ENCODE results near the gene PSMA3. TPM values are rescaled to one million over a fixed set of nuclear protein-coding genes. Genes with fewer than 3 reads are reported as not detected.

Gene PSMA3
- total and polyA plus RNA-seq, 9 of the 15 experiments (the other 6 are each of a cell fraction or from before 2014, with no cell fraction given) = 129 to 786 (median 319) TPM

DNA sequence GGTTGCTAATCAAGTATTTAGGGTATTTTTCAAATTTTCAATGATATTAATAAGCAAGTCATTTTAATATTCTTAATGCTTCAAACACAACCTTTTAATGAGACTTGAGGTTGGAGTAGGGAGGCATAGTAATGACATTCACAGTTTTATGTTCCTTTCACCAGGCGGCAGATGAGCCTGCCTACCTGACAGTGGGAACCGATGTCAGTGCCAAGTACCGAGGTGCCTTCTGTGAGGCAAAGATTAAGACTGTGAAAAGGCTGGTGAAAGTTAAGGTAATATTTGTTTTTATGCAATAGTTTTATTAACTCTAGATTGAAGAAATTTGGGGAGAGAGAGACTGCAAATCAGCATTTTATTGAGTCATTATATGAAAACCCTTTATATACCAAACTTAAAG is 56.8 kb downstream of the PSMA3 start:
- no peak overlapping the region for H3K9ac ChIP-seq (ENCODE audit: insufficient read depth in 1 of 2, low read depth in 2 of 2, low read length in 2 of 2)
- TF ChIP-seq ARID2 (IDR thresholded peaks at IDR 0.05) = no peak
- TF ChIP-seq CGGBP1 (CRISPR knock-in tag; IDR thresholded peaks at IDR 0.05) = no peak
- TF ChIP-seq ZNF280A (IDR thresholded peaks at IDR 0.05; ENCODE audit: low read depth, partially characterized antibody) = no peak
- no peak for TF ChIP-seq ZBTB9 (CRISPR knock-in tag; IDR thresholded peaks at IDR 0.05)
- no peak for TF ChIP-seq RBM39 (optimal IDR thresholded peaks at IDR 0.05; ENCODE audit: low read depth, low read length)
- TF ChIP-seq, protein P1, sequence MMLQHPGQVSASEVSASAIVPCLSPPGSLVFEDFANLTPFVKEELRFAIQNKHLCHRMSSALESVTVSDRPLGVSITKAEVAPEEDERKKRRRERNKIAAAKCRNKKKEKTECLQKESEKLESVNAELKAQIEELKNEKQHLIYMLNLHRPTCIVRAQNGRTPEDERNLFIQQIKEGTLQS (IDR thresholded peaks at IDR 0.05) = no peak
- TF ChIP-seq, protein P1 (CRISPR knock-in tag; conservative IDR thresholded peaks at IDR 0.05) = no peak
- TF ChIP-seq GATAD2B (IDR thresholded peaks at IDR 0.05; ENCODE audit: borderline replicate concordance) = no peak
- no peak for TF ChIP-seq RBM25 (IDR thresholded peaks at IDR 0.05; ENCODE audit: low read depth, low read length, severe bottlenecking)
- no peak for TF ChIP-seq GATA2 (CRISPR knock-in tag; IDR thresholded peaks at IDR 0.05)
- TF ChIP-seq TCF7L2 (IDR thresholded peaks at IDR 0.05; ENCODE audit: low read depth, low read length) = no peak
- TF ChIP-seq SMARCA4 (IDR thresholded peaks at IDR 0.05) = no peak
- no peak for TF ChIP-seq ESRRA (IDR thresholded peaks at IDR 0.05; ENCODE audit: borderline replicate concordance, low read depth)
- no peak for TF ChIP-seq SRSF3 (IDR thresholded peaks at IDR 0.05; ENCODE audit: insufficient read depth, low read length)
- TF ChIP-seq TARDBP (IDR thresholded peaks at IDR 0.05) = no peak
- H3K4me1 ChIP-seq (replicated peaks in 1 of 2; ENCODE audit: control insufficient read depth in 2 of 2, insufficient read depth in 2 of 2, low read length in 2 of 2) = no peaks in the 10 kb centered on the region; a peak in 1 of 5 replicates
- WGBS (ENCODE audit: insufficient coverage, low coverage, missing lambda C conversion rate) = 85% methylated on average over 3 of the region's 3 CpGs
- DNase-seq (ENCODE audit: extremely low read depth in 1 of 4, low spot score in 3 of 4) (no peak), FAIRE-seq (no peak), ATAC-seq (no peak)
- no peak overlapping the region for H3K4me3 ChIP-seq
- intact Hi-C loops (cut with micrococcal nuclease) (no loop called here), in situ Hi-C loops (cut with MboI) (no loop called here)
- ChIA-PET CTCF (ENCODE audit: low intra/inter-chr PET ratio) (no interaction called here), POLR2A (no interaction called here)
- no peaks in the 10 kb centered on the region for H3K9me1 ChIP-seq (ENCODE audit: control insufficient read depth, insufficient read depth, low read length)
- peaks cover 39% of the 10 kb centered on the region for H3K79me2 ChIP-seq (ENCODE audit: control insufficient read depth, insufficient read depth, low read length)
- H3K4me2 ChIP-seq (ENCODE audit: insufficient read depth, low read length) = no peak overlapping the region
- no peaks in the 10 kb centered on the region for H3K9me3 ChIP-seq (replicated peaks; ENCODE audit: control insufficient read depth, insufficient read depth, low read depth, low read length)
- no peaks in the 10 kb centered on the region for H3K27me3 ChIP-seq (ENCODE audit: control insufficient read depth in 2 of 2, insufficient read depth in 2 of 2, low read length in 2 of 2)
- peaks cover 35% of the 10 kb centered on the region; the same call in 1 of the 3 replicates for H3K36me3 ChIP-seq (ENCODE audit: control insufficient read depth, insufficient read depth, low read length)
- H3K27ac ChIP-seq (ENCODE audit: extremely low read depth, low read depth, low read length) = no peak overlapping the region
- no peak overlapping the region for H2AFZ ChIP-seq (ENCODE audit: low read depth, low read length)
- H4K20me1 ChIP-seq (replicated peaks; ENCODE audit: control insufficient read depth, insufficient read depth, low read length) = no peaks in the 10 kb centered on the region
- no TSS peak for BruUV-seq (replicated peaks)

All from K562 (cell line).